SU-DHL-6 (cell line): Measurements from ENCODE around the gene CPLX3.

Experiments used
- H2AFZ ChIP-seq: fragments of 200-600 bp; sonication (generic); 2 replicates; pipeline ENCODE4 v1.6.1; 2014; ENCODE audit warnings: low read depth, mild to moderate bottlenecking, moderate library complexity, mixed read lengths, antibody characterized with exemption, low read length; ENCODE audit not compliant: severe bottlenecking
- H3F3A ChIP-seq: fragments of 200-600 bp; shearing (Covaris generic); 2 replicates; pipeline ENCODE4 v1.6.0; 2016; ENCODE audit warnings: antibody characterized with exemption, mild to moderate bottlenecking; ENCODE audit not compliant: insufficient read depth
- H3K27ac ChIP-seq: fragments of 200-600 bp; sonication (generic); 2 replicates; pipeline ENCODE4 v1.5.1; 2016; ENCODE audit warnings: low read depth, mild to moderate bottlenecking, low read length, moderate library complexity, mixed read lengths
- H3K27me3 ChIP-seq: fragments of 200-600 bp; sonication (generic), shearing (Covaris generic); 2 replicates; pipeline ENCODE4 v1.6.0; 2014; ENCODE audit warnings: mild to moderate bottlenecking, low read length
- H3K36me3 ChIP-seq: fragments of 200-600 bp; sonication (generic); 2 replicates; pipeline ENCODE4 v1.6.1; 2014; ENCODE audit warnings: mild to moderate bottlenecking, low read length, mixed read lengths
- H3K4me2 ChIP-seq: fragments of 300-600, 200-600 bp; shearing (Covaris generic), sonication (generic); 2 replicates; pipeline ENCODE4 v1.6.0; 2014; ENCODE audit warnings: low read length, low read depth, mild to moderate bottlenecking; ENCODE audit not compliant: poor library complexity, severe bottlenecking
- H3K4me3 ChIP-seq: fragments of 200-600 bp; sonication (generic); 2 replicates; pipeline ENCODE4 v1.5.1; 2014; ENCODE audit warnings: antibody characterized with exemption, low read length, mild to moderate bottlenecking, mixed read lengths; ENCODE audit not compliant: insufficient read depth, poor library complexity, severe bottlenecking
- H3K79me2 ChIP-seq: fragments of 200-600 bp; sonication (generic); 2 replicates; pipeline ENCODE4 v1.6.1; 2014; ENCODE audit warnings: mild to moderate bottlenecking, low read length, moderate library complexity; ENCODE audit not compliant: insufficient read depth
- H3K9ac ChIP-seq: fragments of 200-600 bp; sonication (generic); 2 replicates; pipeline ENCODE4 v1.7.0; 2014; ENCODE audit warnings: mild to moderate bottlenecking, low read length
- H3K9me2 ChIP-seq: fragments of 200-600 bp; sonication (generic); replicated peaks from 2 replicates; pipeline ENCODE4 v1.6.1; 2014; ENCODE audit warnings: low read length; ENCODE audit not compliant: insufficient read depth
- H3K9me3 ChIP-seq: fragments of 200-600 bp; sonication (generic); 2 replicates; pipeline ENCODE4 v1.6.1; 2014; ENCODE audit warnings: low read length, mixed read lengths; ENCODE audit not compliant: insufficient read depth
- H4K20me1 ChIP-seq: fragments of 200-600 bp; sonication (generic); 2 replicates; pipeline ENCODE4 v1.6.1; 2014; ENCODE audit warnings: low read depth, mild to moderate bottlenecking, antibody characterized with exemption, low read length, moderate library complexity, mixed read lengths
- EZH2phosphoT487 ChIP-seq: fragments of 200-600 bp; sonication (generic), shearing (Covaris generic); conservative IDR thresholded peaks from 2 replicates; pipeline ENCODE4 v1.6.1; 2018; ENCODE audit warnings: mild to moderate bottlenecking, antibody characterized with exemption, low read length, moderate library complexity, mixed read lengths
- TF ChIP-seq, protein P1 (sequence below): fragments of 200-600 bp; sonication (generic); IDR thresholded peaks from one replicate; pipeline ENCODE4 v1.5.1; 2017; ENCODE audit warnings: antibody characterized with exemption, mild to moderate bottlenecking, low read length, moderate library complexity; ENCODE audit not compliant: insufficient read depth, poor library complexity, severe bottlenecking

Gene CPLX3

DNA sequence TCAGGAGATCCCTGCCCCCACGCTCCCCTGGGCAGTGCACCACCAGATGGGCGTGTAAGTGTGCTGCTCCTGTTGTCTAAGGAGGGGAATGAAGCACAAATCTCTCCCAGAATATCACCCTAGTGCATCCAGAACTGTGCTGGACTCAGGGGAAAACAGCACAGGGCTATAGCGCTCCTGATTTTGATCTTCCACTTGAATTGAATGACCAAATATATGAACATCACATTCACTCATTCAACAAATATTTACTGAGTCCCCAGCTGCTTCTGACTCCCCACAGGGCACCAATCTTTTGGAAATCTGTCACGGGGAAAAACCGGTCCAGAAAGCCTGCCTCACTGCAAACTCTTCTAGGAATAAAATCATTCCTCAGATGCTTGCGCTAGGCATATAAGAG is 2.4 kb downstream of the CPLX3 start:
- Histone ChIP-seq H3K79me2 (no peaks in the 10 kb centered on the region), H3K4me3 (no peak overlapping the region), H4K20me1 (no peaks in the 10 kb centered on the region), H3F3A (no peaks in the 10 kb centered on the region), H3K9me2 (no peaks in the 10 kb centered on the region), H3K4me2 (no peak overlapping the region), H3K9ac (no peak overlapping the region), H3K27ac (no peak overlapping the region), H3K9me3 (no peaks in the 10 kb centered on the region), H3K27me3 (no peaks in the 10 kb centered on the region), H3K36me3 (no peaks in the 10 kb centered on the region), H2AFZ (no peak overlapping the region)
- TF ChIP-seq EZH2phosphoT487, result no peak
- TF ChIP-seq, protein P1, sequence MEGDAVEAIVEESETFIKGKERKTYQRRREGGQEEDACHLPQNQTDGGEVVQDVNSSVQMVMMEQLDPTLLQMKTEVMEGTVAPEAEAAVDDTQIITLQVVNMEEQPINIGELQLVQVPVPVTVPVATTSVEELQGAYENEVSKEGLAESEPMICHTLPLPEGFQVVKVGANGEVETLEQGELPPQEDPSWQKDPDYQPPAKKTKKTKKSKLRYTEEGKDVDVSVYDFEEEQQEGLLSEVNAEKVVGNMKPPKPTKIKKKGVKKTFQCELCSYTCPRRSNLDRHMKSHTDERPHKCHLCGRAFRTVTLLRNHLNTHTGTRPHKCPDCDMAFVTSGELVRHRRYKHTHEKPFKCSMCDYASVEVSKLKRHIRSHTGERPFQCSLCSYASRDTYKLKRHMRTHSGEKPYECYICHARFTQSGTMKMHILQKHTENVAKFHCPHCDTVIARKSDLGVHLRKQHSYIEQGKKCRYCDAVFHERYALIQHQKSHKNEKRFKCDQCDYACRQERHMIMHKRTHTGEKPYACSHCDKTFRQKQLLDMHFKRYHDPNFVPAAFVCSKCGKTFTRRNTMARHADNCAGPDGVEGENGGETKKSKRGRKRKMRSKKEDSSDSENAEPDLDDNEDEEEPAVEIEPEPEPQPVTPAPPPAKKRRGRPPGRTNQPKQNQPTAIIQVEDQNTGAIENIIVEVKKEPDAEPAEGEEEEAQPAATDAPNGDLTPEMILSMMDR, result no peak

DNA sequence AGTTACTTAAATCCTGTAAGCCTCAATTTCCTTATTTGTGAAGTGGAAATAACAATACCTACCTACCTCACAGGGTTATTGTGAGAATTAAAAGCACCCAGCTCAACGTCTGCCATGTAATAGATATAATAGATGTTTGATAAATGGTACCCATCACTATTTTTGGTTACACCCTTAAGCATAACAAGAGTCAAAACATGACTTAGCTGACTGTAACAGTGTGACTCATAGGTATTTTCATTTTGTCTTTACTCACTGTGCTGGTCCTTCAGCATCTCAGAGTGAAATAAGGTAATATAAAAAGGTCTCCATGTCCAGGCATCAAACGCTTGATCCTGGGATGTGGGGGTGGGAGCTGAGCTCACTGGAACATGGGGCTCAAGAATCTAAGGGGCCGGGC is 3.1 kb downstream of the CPLX3 start:
- no peaks in the 10 kb centered on the region for H3K36me3 ChIP-seq
- no peaks in the 10 kb centered on the region for H4K20me1 ChIP-seq
- no peak overlapping the region for H3K27ac ChIP-seq
- no peaks in the 10 kb centered on the region for H3K9me2 ChIP-seq
- no peaks in the 10 kb centered on the region for H3K9me3 ChIP-seq
- H2AFZ ChIP-seq, result no peak overlapping the region
- H3K79me2 ChIP-seq, result no peaks in the 10 kb centered on the region
- H3K27me3 ChIP-seq, result no peaks in the 10 kb centered on the region
- no peaks in the 10 kb centered on the region for H3F3A ChIP-seq
- H3K4me2 ChIP-seq, result no peak overlapping the region
- no peak for TF ChIP-seq EZH2phosphoT487
- TF ChIP-seq, protein P1, result no peak
- no peak overlapping the region for H3K4me3 ChIP-seq
- no peak overlapping the region for H3K9ac ChIP-seq

DNA sequence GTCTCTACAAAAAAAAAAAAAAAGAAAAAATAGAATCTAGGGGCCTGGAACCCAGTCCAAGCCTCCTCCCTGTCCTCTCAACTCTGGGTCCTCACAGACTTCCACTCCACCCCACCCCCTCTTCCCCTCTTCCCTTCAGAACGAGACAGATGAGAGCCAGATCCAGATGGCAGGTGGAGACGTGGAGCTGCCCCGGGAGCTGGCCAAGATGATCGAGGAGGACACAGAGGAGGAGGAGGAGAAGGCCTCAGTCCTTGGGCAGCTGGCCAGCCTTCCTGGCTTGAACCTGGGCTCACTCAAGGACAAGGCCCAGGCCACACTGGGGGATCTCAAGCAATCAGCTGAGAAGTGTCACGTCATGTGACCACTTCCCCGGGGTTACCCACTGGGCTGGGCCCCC is 3.6 kb downstream of the CPLX3 start:
- Histone ChIP-seq H3K9me2 (no peaks in the 10 kb centered on the region), H3K36me3 (no peaks in the 10 kb centered on the region), H3F3A (no peaks in the 10 kb centered on the region), H3K4me2 (no peak overlapping the region), H3K9ac (no peak overlapping the region), H2AFZ (no peak overlapping the region), H3K27ac (no peak overlapping the region), H3K27me3 (no peaks in the 10 kb centered on the region), H3K9me3 (no peaks in the 10 kb centered on the region), H3K79me2 (no peaks in the 10 kb centered on the region), H4K20me1 (no peaks in the 10 kb centered on the region), H3K4me3 (no peak overlapping the region)
- TF ChIP-seq, protein P1, result no peak
- no peak for TF ChIP-seq EZH2phosphoT487
